GM03348 (cell line): ENCODE measurements around the gene EPHA5.

Source experiments
- DNase-seq: peaks from one replicate; pipeline ENCODE4 v3.0.0; 2012; ENCODE audit warnings: low spot score

Gene EPHA5

GRCh38 chr4:65624651-65625050 lies 45.6 kb downstream of the EPHA5 start:
- no peak for DNase-seq

GRCh38 chr4:65623506-65623905 lies 46.8 kb downstream of the EPHA5 start:
- peak; percentile 5 for DNase-seq

DNA sequence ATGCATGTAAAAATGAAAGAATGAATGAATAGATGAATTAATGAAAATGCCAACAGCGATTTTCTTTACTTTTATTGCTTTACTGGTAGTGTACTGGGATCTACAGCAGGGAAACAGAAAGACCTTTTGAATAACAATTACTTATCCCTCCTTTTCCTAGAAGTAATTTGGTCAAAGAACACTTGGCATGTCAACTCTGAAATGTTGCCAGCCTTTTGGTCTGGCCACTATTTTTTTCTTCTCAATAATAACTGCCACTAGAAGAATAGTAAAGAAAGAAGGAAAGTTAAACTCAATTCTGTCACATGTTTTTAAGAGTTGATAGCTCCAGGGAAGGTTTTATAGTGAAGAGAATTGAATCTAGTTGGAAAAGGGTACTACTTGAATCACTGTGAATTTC lies 52.9 kb downstream of the EPHA5 start:
- no peak for DNase-seq

GRCh38 chr4:65604515-65604914 lies 65.8 kb downstream of the EPHA5 start:
- no peak for DNase-seq

DNA sequence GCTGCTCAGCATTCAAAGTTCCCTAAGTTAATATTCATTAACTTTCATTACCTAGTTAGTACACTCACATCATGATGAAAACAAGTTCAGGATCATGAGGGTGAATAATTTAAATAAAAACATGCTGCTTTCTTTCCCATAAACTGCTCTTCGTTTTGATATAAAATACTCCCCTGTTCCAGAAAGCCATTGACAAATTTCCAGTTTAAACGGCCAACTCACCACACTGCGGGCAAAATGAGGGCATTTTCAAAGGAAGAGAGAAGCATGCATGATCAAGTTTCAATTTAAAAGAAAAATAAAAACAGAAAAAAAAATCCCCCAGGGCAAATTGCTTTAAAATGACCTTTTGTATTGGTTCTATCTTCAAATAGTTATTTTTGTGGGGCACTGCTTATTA lies 69.6 kb downstream of the EPHA5 start:
- no peak for DNase-seq

DNA sequence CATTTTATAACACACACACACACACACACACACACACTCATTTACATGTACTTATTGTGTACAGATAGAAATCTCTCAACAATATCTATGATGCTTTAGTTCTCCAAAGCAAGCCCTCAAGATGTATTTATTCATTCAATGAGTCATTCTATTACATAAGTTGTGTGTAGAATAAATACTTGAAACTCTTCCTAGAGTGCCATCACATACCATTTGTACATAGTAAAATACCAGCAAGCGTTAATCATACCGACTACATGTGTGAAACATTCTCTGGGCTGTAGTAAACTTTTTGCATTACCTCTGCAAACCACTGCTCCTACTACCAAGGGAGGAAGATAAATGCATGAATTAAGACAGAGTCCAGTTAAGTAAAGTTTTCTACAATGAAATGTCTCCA lies 70.9 kb downstream of the EPHA5 start:
- DNase-seq: no peak

- DNase-seq: no peak
These were observed 72.6 kb downstream of the EPHA5 start for GRCh38 chr4:65597697-65598096.

- no peak for DNase-seq
These were observed 78.2 kb downstream of the EPHA5 start for GRCh38 chr4:65592089-65592488.

- no peak for DNase-seq
These were observed 80.4 kb downstream of the EPHA5 start for GRCh38 chr4:65589921-65590320.

GRCh38 chr4:65589331-65589730 lies 81.0 kb downstream of the EPHA5 start:
- no peak for DNase-seq

DNA sequence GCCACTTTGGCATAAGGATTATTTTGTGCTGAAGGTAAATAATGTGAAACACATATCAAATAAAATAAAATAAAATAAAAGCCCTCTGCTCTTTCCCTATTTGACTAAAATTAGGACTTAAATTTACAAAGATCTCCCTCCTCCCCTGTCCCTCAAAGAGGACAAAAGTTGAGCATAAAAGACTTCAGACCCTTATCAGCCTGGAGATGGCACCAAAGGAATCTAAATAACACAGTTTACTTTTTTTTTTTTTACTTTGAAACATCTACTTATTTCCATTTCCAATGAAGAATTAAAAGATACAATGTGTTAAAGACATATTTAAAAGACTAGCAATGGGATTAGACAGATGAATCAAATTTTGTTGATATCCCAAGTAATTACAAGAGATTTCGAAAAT lies 89.7 kb downstream of the EPHA5 start:
- DNase-seq: no peak

- DNase-seq: no peak
These were observed 103.8 kb downstream of the EPHA5 start for GRCh38 chr4:65566473-65566872.

DNA sequence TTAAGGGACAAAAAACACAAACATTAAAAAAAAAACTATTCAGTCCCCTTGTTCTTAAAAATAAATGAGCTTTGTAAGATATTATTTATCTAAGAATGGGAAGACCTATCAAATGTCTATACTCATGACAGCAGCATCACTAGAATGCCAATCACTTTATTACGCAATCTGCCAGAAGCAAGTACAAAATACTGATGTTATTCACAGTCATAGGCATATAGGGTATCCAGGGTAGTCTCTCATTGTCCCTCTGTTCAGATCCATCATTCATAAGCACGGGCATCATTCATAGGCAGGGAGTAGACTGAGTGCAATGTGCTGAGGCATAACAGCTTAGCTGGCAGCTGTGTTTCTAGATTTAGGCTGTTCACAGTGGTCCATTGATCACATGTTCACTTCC lies 109.1 kb downstream of the EPHA5 start:
- no peak for DNase-seq

GRCh38 chr4:65559270-65559669 lies 111.0 kb downstream of the EPHA5 start:
- DNase-seq: no peak

- no peak for DNase-seq
These were observed 118.2 kb downstream of the EPHA5 start for GRCh38 chr4:65552057-65552456.

DNA sequence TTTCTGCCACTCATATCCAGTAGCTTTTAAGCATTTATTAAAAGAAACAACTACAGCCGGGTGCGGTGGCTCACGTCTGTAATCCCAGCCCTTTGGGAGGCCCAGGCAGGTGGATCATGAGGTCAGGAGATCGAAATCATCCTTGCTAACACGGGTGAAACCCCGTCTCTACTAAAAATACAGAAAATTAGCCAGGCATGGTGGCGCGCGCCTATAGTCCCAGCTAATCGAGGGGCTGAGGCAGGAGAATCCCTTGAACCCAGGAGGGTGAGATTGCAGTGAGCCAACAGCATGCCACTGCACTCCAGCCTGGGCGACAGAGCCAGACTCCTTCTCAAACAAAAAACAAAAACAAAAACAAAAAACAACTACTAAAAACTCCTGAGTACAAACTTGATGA lies 119.8 kb downstream of the EPHA5 start:
- no peak for DNase-seq

DNA sequence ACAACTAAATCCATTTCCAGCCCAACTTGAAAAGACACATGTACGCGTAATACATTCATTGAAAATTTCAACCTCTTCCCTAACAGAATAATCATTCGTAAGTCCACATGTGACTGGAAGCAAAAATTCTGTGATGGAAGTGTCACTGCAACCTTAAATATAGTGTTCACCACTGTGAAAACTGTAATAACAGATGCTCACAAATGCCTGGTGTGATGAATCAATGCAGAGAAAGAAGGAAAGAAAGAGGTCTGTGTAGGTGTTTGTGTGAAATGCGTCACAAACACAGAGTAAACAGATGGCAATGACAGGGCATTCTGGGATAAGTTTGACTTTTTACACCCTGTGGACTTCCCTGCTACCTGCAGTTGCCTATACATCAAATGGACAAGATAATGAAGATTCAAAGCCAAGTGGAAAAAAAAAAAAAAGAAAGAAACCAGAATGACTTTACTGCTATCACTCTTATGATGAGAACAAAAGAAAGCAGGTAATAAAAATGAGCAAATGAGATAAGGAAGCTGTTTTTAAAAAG lies 123.3 kb downstream of the EPHA5 start:
- DNase-seq: no peak

GRCh38 chr4:65538571-65538970 lies 131.7 kb downstream of the EPHA5 start:
- no peak for DNase-seq

DNA sequence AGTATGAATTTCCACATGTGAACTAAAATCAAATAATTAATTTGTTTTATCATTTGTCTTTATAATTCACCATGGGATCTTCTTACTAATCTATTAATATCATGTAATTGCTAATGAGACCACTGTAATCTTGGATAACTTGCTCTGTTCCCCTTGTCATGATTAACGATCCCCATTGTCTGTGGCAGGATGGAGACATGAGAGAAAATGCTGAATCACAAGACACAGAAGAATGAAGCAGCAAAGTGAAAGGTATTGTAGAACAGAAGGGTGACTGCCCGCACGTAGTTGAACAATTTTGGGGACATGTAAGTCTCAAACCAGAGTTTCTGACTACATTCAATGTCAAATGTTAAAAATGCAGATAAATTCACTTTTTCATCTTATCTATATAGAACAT lies 135.2 kb downstream of the EPHA5 start:
- DNase-seq: no peak

- no peak for DNase-seq
These were observed 148.6 kb downstream of the EPHA5 start for GRCh38 chr4:65521666-65522065.

GRCh38 chr4:65515646-65516045 lies 154.6 kb downstream of the EPHA5 start:
- DNase-seq: no peak

- DNase-seq: no peak
These were observed 159.3 kb downstream of the EPHA5 start for GRCh38 chr4:65510976-65511375.

DNA sequence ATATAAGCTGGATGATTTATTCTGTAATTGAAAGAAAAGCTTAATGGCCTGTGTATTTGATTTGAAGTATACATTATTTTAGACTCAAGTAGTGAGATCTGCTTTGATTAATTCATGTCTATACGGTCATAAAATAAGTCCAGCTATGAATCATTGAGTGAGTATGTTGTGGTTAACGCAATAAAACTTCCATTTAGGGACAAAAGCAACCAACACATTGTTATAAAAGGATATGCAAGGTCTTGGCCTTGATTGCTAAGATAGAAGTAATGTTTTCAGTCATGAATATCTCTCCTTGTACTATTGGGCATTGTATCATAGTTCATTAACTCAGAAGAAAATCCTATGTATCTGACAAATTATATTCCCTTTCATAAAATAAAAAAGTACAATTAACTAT lies 162.1 kb downstream of the EPHA5 start:
- no peak for DNase-seq

DNA sequence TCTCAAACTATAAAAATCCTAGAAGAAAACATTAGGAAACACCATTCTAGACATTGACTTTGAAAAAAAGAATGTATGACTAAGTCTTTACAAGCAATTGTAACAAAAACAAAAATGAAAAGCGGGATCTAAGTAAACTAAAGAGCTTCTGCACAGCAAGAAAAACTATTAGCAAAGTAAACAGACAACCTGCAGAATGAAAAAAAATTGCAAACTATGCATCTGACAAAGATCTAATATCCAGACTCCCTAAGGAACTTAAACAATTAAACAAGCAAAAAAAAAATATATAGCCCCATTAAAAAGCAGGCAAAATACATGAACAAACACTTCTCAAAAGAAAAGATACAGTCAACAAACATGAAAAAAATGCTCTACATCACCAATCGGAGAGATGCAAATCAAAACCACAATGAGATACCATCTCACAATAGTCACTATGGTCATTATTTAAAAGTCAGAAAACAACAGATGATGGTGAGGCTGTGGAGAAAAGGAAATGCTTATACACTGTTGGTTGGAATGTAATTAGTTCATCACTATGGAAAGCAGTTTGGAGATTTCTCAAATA lies 168.1 kb downstream of the EPHA5 start:
- DNase-seq: no peak

DNA sequence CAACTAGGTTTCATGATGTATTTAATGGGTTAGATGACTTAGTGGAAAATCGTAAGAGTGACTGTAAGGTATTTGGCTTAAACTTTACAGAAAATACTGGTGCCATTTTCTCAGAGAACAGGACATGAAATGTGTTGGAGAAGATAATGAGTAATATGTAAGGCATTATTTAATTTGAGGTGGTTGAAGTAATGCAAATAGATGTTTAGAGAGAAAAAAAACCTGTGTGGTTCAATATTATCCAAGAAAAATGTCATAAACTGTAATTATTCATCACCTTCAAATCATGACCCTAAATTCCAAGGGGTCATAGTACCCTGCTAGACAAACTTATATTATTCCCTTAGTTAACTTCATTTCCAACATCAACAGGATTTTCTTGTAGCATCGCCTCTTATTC lies 171.7 kb downstream of the EPHA5 start:
- DNase-seq: no peak
